Liver (tissue), 9 donors: ENCODE measurements around the gene CHL1. TPM values are rescaled to one million over a fixed set of nuclear protein-coding genes. Genes with fewer than 3 reads are reported as not detected.

Experiments
- DNase-seq: peaks from one replicate; pipeline ENCODE4 v3.0.0-alpha.2; 2017; ENCODE audit warnings: low spot score
- H3K27ac ChIP-seq, 2 donors: one replicate each; pipeline ENCODE4 v1.7.0; 2013; ENCODE audit warnings: inconsistent platforms in 2 of 2, low read length in 2 of 2, control low read depth in 1 of 2, low read depth in 1 of 2, mild to moderate bottlenecking in 1 of 2
- H3K27me3 ChIP-seq, 4 donors: one replicate each; pipeline versions ENCODE4 v1.6.1 to v1.7.0; 2013; ENCODE audit warnings: low read length in 3 of 4, inconsistent platforms in 1 of 4, mild to moderate bottlenecking in 1 of 4, moderate library complexity in 1 of 4; ENCODE audit not compliant: control insufficient read depth in 4 of 4, insufficient read depth in 4 of 4
- H3K36me3 ChIP-seq, 4 donors: one replicate each; pipeline versions ENCODE4 v1.6.1 to v1.7.0; 2013; ENCODE audit warnings: low read length in 3 of 4, mild to moderate bottlenecking in 3 of 4, low read depth in 1 of 4, moderate library complexity in 1 of 4; ENCODE audit not compliant: control insufficient read depth in 4 of 4, insufficient read depth in 3 of 4
- H3K4me1 ChIP-seq, 4 donors: one replicate each; pipeline versions ENCODE4 v1.6.1 to v1.7.0; 2013; ENCODE audit warnings: low read length in 3 of 4, mild to moderate bottlenecking in 3 of 4, moderate library complexity in 1 of 4; ENCODE audit not compliant: control insufficient read depth in 4 of 4, insufficient read depth in 4 of 4
- H3K4me3 ChIP-seq, 3 donors: one replicate each; pipeline versions ENCODE4 v1.6.1 to v1.7.0; 2013; ENCODE audit warnings: low read length in 3 of 3, control low read depth in 1 of 3, low read depth in 1 of 3, mild to moderate bottlenecking in 1 of 3
- H3K9ac ChIP-seq, 2 donors: one replicate each; pipeline ENCODE4 v1.7.0; 2013; ENCODE audit warnings: low read length in 2 of 2, mild to moderate bottlenecking in 2 of 2, moderate library complexity in 2 of 2, control low read depth in 1 of 2, low read depth in 1 of 2
- H3K9me3 ChIP-seq, 4 donors: one replicate each; pipeline versions ENCODE4 v1.6.1 to v1.7.0; 2013; ENCODE audit warnings: low read length in 3 of 4; ENCODE audit not compliant: control insufficient read depth in 4 of 4
- CTCF ChIP-seq: fragments of 150-350 bp; IDR thresholded peaks from 2 replicates; pipeline ENCODE4 v1.5.1; 2017; ENCODE audit warnings: improper control_type of control experiment, low read depth, low read length; ENCODE audit not compliant: missing input control
- EGR1 ChIP-seq, 2 donors: IDR thresholded peaks; 2 replicates each; pipeline ENCODE4 v1.6.1; 2016 to 2018; ENCODE audit warnings: antibody characterized with exemption in 2 of 2, low read depth in 2 of 2
- FOXA1 ChIP-seq: IDR thresholded peaks from 2 replicates; pipeline ENCODE4 v1.6.1; 2016; ENCODE audit warnings: antibody characterized with exemption
- FOXA2 ChIP-seq: IDR thresholded peaks from 2 replicates; pipeline ENCODE4 v1.6.1; 2016; ENCODE audit warnings: antibody characterized with exemption
- GABPA ChIP-seq, 2 donors: IDR thresholded peaks in 1 of 2; conservative IDR thresholded peaks in 1 of 2; 2 replicates each; pipeline ENCODE4 v1.6.1; 2016; ENCODE audit warnings: antibody characterized with exemption in 2 of 2, mild to moderate bottlenecking in 1 of 2, moderate library complexity in 1 of 2
- HNF4A ChIP-seq, 2 donors: conservative IDR thresholded peaks; 2 replicates each; pipeline ENCODE4 v1.6.1; 2016; ENCODE audit warnings: antibody characterized with exemption in 2 of 2, mild to moderate bottlenecking in 2 of 2
- HNF4G ChIP-seq: IDR thresholded peaks from 2 replicates; pipeline ENCODE4 v1.6.1; 2016; ENCODE audit warnings: antibody characterized with exemption
- JUND ChIP-seq, 2 donors: IDR thresholded peaks; 2 replicates each; pipeline ENCODE4 v1.6.1; 2016; ENCODE audit warnings: antibody characterized with exemption in 2 of 2
- MAX ChIP-seq: IDR thresholded peaks from 2 replicates; pipeline ENCODE4 v1.6.1; 2016; ENCODE audit warnings: antibody characterized with exemption
- NR2F2 ChIP-seq: IDR thresholded peaks from 2 replicates; pipeline ENCODE4 v1.6.1; 2016; ENCODE audit warnings: antibody characterized with exemption
- RAD21 ChIP-seq, 2 donors: IDR thresholded peaks; 2 replicates each; pipeline ENCODE4 v1.6.1; 2016; ENCODE audit warnings: antibody characterized with exemption in 2 of 2, mild to moderate bottlenecking in 2 of 2
- REST ChIP-seq: IDR thresholded peaks from 2 replicates; pipeline ENCODE4 v1.6.1; 2016; ENCODE audit warnings: antibody characterized with exemption, mild to moderate bottlenecking
- RXRA ChIP-seq, 2 donors: IDR thresholded peaks; 2 replicates each; pipeline ENCODE4 v1.6.1; 2017 to 2018; ENCODE audit warnings: antibody characterized with exemption in 2 of 2, mild to moderate bottlenecking in 1 of 2
- SP1 ChIP-seq: IDR thresholded peaks from 2 replicates; pipeline ENCODE4 v1.6.1; 2018; ENCODE audit warnings: antibody characterized with exemption, mild to moderate bottlenecking
- TAF1 ChIP-seq: conservative IDR thresholded peaks from 2 replicates; pipeline ENCODE4 v1.6.1; 2016; ENCODE audit warnings: antibody characterized with exemption, mild to moderate bottlenecking
- YY1 ChIP-seq: IDR thresholded peaks from 2 replicates; pipeline ENCODE4 v1.6.1; 2016; ENCODE audit warnings: antibody characterized with exemption, mild to moderate bottlenecking
- WGBS: extraction: QIAGEN DNeasy Blood & Tissue Kit; methylation state at CpG from one replicate; pipeline ENCODE4 v1.1.7; 2013; 5-methylcytosine and 5-hydroxymethylcytosine counted together
- polyA plus RNA-seq, 2 donors: library from polyadenylated mRNA; stranded (reverse) in 1 of 2; unstranded in 1 of 2; fragments of 200-250 nt in 1 of 2; fragments of >200 nt in 1 of 2; fragmentation: Nextera tagmentation in 1 of 2; extraction: Ambion mirVana in 1 of 2; gene quantifications; one replicate each; pipeline versions ENCODE4 v1.2.1 to v1.2.3, GENCODE V29; 2013 to 2015
- total RNA-seq, 2 donors: library from RNA; depleted of rRNA; stranded (reverse); fragments of >200 nt; gene quantifications; one replicate each; pipeline ENCODE4 v1.2.3, GENCODE V29; 2014
- TF ChIP-seq, protein P1 (sequence below): IDR thresholded peaks from 2 replicates; pipeline ENCODE4 v1.6.1; 2016; ENCODE audit warnings: antibody characterized with exemption
- TF ChIP-seq, protein P2 (sequence below): IDR thresholded peaks from 2 replicates; pipeline ENCODE4 v1.6.1; 2016; ENCODE audit warnings: antibody characterized with exemption
- donor health status: healthy.
- donor health status: healthy.
- donor health status: healthy.
- donor health status: healthy.
- donor health status: healthy.

The CHL1 gene
- total and polyA plus RNA-seq, 4 donors, result 0.03 to 8.1 (median 0.66) TPM

- H3K27ac ChIP-seq, result no peak overlapping the region
- DNase-seq, result no peak
- H3K4me3 ChIP-seq, result no peak overlapping the region
- H3K36me3 ChIP-seq, result no peaks in the 10 kb centered on the region
- peaks cover 0 to 2% (median 0%) of the 10 kb centered on the region in 4 donors for H3K27me3 ChIP-seq
- no peaks in the 10 kb centered on the region for H3K9me3 ChIP-seq
- WGBS, result 58% methylated on average over 5 of the region's 5 CpGs
- no peaks in the 10 kb centered on the region for H3K4me1 ChIP-seq
- TF ChIP-seq NR2F2 (no peak), TAF1 (no peak)
- H3K9ac ChIP-seq, result no peak overlapping the region
These were observed 95.3 kb downstream of the CHL1 start for GRCh38 chr3:291646-292436.

DNA sequence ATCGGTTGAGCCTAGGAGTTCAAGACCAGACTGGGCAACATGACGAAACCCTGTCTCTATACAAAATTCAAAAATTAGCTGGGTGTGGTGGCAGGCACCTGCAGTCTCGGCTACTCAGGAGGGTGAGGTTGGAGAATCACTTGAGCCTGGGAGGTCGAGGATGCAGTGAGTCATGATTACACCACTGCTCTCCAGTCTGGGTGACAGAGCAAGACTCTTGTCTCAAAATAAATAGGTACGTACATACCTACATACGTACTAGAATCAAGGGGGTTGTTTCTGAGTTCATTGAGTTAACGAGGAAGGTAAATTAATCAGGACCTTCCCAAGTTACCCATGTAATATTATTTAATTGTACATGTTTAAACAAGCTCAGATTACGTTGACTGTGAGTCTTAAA lies 97.5 kb downstream of the CHL1 start:
- Histone ChIP-seq H3K27ac (no peak overlapping the region), H3K27me3 (peaks cover 0 to 3% (median 1%) of the 10 kb centered on the region in 4 donors), H3K4me1 (no peaks in the 10 kb centered on the region), H3K4me3 (no peak overlapping the region), H3K36me3 (no peaks in the 10 kb centered on the region), H3K9me3 (no peaks in the 10 kb centered on the region), H3K9ac (no peak overlapping the region)
- TF ChIP-seq NR2F2, result no peak
- no peak for DNase-seq
- 76% methylated on average over 8 of the region's 8 CpGs for WGBS

- TF ChIP-seq HNF4A (conservative IDR thresholded peaks at IDR 0.05) (no peak), FOXA1 (no peak), RXRA (IDR thresholded peaks at IDR 0.05) (no peak), JUND (IDR thresholded peaks at IDR 0.05) (no peak), EGR1 (IDR thresholded peaks at IDR 0.05; ENCODE audit: low read depth in 2 of 2) (no peak), GABPA (IDR thresholded peaks at IDR 0.05 in 1 of 2, conservative IDR thresholded peaks at IDR 0.05 in 1 of 2) (no peak), FOXA2 (no peak), SP1 (no peak), CTCF (no peak), TAF1 (no peak), HNF4G (no peak), REST (no peak), MAX (no peak), YY1 (no peak), RAD21 (IDR thresholded peaks at IDR 0.05) (no peak)
- TF ChIP-seq, protein P1, sequence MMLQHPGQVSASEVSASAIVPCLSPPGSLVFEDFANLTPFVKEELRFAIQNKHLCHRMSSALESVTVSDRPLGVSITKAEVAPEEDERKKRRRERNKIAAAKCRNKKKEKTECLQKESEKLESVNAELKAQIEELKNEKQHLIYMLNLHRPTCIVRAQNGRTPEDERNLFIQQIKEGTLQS, result no peak
- TF ChIP-seq, protein P2, sequence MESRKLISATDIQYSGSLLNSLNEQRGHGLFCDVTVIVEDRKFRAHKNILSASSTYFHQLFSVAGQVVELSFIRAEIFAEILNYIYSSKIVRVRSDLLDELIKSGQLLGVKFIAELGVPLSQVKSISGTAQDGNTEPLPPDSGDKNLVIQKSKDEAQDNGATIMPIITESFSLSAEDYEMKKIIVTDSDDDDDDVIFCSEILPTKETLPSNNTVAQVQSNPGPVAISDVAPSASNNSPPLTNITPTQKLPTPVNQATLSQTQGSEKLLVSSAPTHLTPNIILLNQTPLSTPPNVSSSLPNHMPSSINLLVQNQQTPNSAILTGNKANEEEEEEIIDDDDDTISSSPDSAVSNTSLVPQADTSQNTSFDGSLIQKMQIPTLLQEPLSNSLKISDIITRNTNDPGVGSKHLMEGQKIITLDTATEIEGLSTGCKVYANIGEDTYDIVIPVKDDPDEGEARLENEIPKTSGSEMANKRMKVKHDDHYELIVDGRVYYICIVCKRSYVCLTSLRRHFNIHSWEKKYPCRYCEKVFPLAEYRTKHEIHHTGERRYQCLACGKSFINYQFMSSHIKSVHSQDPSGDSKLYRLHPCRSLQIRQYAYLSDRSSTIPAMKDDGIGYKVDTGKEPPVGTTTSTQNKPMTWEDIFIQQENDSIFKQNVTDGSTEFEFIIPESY, result no peak
- no peaks in the 10 kb centered on the region for H3K9me3 ChIP-seq
- H3K27ac ChIP-seq, result no peak overlapping the region
- peaks cover 0 to 3% (median 1%) of the 10 kb centered on the region in 4 donors for H3K27me3 ChIP-seq
- 81% methylated on average over 2 of the region's 2 CpGs for WGBS
- H3K9ac ChIP-seq, result no peak overlapping the region
- DNase-seq, result no peak
- H3K36me3 ChIP-seq, result no peaks in the 10 kb centered on the region
- H3K4me3 ChIP-seq, result no peak overlapping the region
- H3K4me1 ChIP-seq, result no peaks in the 10 kb centered on the region
These were observed 98.0 kb downstream of the CHL1 start for GRCh38 chr3:294581-294980.
